Activated CD4-positive, CD25-positive, alpha-beta regulatory T cell treated with anti-CD3 and anti-CD28 coated beads, Interleukin-2, amount 50 U/mL, for 16 hours (primary cell): ENCODE data around the gene TTC31.
"Not testable (repeated sequence)": the region's sequence is repeated elsewhere in the genome, so short reads cannot be mapped to it uniquely, and the experiment has no call there.

ENCODE experiments used
- DNase-seq: peaks from one replicate; pipeline ENCODE4 v3.0.0-alpha.2; 2020; ENCODE audit warnings: low read depth, low spot score

TTC31 gene

GRCh38 chr2:74483675-74484164, 839 bp downstream of the TTC31 start:
- not testable (repeated sequence) for DNase-seq

- no peak for DNase-seq
Measured at GRCh38 chr2:74486141-74486540, 3.3 kb downstream of the TTC31 start.

GRCh38 chr2:74488643-74489481, 6.0 kb downstream of the TTC31 start:
- no peak for DNase-seq

GRCh38 chr2:74489906-74490305, 7.0 kb downstream of the TTC31 start:
- DNase-seq, result no peak

- no peak for DNase-seq
Measured at GRCh38 chr2:74491648-74492544, 9.0 kb downstream of the TTC31 start.

- no peak for DNase-seq
Measured at GRCh38 chr2:74493546-74493945, 10.7 kb downstream of the TTC31 start.

- DNase-seq, result no peak
Measured at GRCh38 chr2:74495440-74495839, 12.6 kb downstream of the TTC31 start.

- DNase-seq, result no peak
Measured at GRCh38 chr2:74496997-74497776, 14.3 kb downstream of the TTC31 start.

- no peak for DNase-seq
Measured at GRCh38 chr2:74497777-74498499, 15.1 kb downstream of the TTC31 start.

- DNase-seq, result no peak
Measured at GRCh38 chr2:74498500-74499266, 15.8 kb downstream of the TTC31 start.

- DNase-seq, result no peak
Measured at GRCh38 chr2:74499267-74499939, 16.5 kb downstream of the TTC31 start, which contains the start of gene LBX2. Gene LBX2, minus strand, starts transcription at chr2:74499603. Its CDS starts 66 bp downstream, at chr2:74499537.

- no peak for DNase-seq
Measured at GRCh38 chr2:74499940-74500577, 17.2 kb downstream of the TTC31 start.

- no peak for DNase-seq
Measured at GRCh38 chr2:74500578-74500946, 17.7 kb downstream of the TTC31 start.

- no peak for DNase-seq
Measured at GRCh38 chr2:74501335-74502071, 18.6 kb downstream of the TTC31 start.

- no peak for DNase-seq
Measured at GRCh38 chr2:74502147-74502719, 19.4 kb downstream of the TTC31 start.

- no peak for DNase-seq
Measured at GRCh38 chr2:74502720-74503505, 20.0 kb downstream of the TTC31 start.
